Erythroblast (primary cell): ENCODE results near the gene TPSG1.

Experiments used
- GATA1 ChIP-seq: IDR thresholded peaks from 2 replicates; pipeline ENCODE4 v1.6.1; 2011; ENCODE audit warnings: low read depth, mild to moderate bottlenecking, control low read depth, low read length, moderate library complexity
- POLR2A ChIP-seq: IDR thresholded peaks from 2 replicates; pipeline ENCODE4 v1.6.1; 2011; ENCODE audit warnings: mild to moderate bottlenecking, low read length

- TF ChIP-seq POLR2A (no peak), GATA1 (no peak)
Observed at GRCh38 chr16:1182316-1182671, 42.8 kb downstream of the TPSG1 start.
